Lower leg skin (tissue), 3 donors: ENCODE data around the gene TPSAB1.

Experiments
- POLR2A ChIP-seq, 2 donors: fragments of 450-650 bp; IDR thresholded peaks; one replicate each; pipeline ENCODE4 v1.6.1; 2016 to 2017; ENCODE audit warnings: antibody characterized with exemption in 2 of 2, mild to moderate bottlenecking in 1 of 2, moderate library complexity in 1 of 2
- TF ChIP-seq, protein P1 (sequence below), 3 donors: fragments of 450-650 bp; IDR thresholded peaks; one replicate each; pipeline ENCODE4 v1.5.1; 2016; ENCODE audit warnings: antibody characterized with exemption in 3 of 3, mild to moderate bottlenecking in 3 of 3, moderate library complexity in 2 of 3

DNA sequence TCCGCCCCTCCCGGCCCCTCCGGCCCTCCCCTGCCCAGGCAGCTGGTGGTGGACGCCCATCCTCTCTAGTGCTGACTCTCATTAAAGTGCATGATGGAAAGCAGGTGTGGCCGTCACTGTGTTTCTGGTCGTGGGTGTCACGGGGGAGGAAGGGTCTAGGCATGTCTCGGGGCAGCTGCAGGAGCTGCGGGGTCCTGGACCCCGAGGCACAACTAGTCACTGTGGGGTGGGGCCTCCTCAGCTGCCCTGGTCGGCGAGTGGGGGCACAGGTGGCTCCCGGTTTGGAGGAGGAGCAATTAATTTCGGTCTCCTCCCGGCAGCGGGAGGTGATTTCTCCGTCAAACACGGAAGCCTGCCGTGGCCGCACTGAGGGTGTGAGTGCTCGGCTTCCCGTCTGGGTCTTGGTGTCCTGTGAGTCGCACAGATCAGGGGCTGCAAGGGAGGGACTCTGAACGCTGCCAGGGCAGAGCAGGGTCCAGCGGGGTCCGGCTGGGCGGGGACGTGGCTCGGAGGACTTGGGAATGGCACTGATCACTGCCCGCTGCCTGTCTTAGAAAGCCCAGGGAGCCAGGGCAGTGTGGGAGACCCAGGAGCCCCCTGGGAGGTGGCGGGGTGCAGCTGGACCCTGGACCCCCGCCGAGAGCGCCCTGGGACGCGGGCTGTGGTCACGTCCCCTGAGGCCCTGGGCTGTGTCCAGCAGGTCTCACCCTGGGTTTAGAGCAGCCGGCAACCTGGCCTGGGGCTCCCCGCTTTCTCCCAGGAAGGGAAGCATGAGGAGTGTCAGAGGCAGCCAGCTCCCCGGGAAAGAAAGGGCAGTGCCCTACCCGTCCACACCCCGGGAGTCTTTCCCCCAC lies 18.6 kb downstream of the TPSAB1 start:
- TF ChIP-seq, protein P1, sequence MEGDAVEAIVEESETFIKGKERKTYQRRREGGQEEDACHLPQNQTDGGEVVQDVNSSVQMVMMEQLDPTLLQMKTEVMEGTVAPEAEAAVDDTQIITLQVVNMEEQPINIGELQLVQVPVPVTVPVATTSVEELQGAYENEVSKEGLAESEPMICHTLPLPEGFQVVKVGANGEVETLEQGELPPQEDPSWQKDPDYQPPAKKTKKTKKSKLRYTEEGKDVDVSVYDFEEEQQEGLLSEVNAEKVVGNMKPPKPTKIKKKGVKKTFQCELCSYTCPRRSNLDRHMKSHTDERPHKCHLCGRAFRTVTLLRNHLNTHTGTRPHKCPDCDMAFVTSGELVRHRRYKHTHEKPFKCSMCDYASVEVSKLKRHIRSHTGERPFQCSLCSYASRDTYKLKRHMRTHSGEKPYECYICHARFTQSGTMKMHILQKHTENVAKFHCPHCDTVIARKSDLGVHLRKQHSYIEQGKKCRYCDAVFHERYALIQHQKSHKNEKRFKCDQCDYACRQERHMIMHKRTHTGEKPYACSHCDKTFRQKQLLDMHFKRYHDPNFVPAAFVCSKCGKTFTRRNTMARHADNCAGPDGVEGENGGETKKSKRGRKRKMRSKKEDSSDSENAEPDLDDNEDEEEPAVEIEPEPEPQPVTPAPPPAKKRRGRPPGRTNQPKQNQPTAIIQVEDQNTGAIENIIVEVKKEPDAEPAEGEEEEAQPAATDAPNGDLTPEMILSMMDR (IDR thresholded peaks at IDR 0.05) = no peak
- TF ChIP-seq POLR2A (IDR thresholded peaks at IDR 0.05) = no peak
